Hepatocyte (in vitro differentiated cells): ENCODE measurements around the gene SNX4. TPM values are rescaled to one million over a fixed set of nuclear protein-coding genes. Genes with fewer than 3 reads are reported as not detected.

Source experiments
- DNase-seq: peaks from one replicate; pipeline ENCODE4 v3.0.0-alpha.2; 2016; ENCODE audit warnings: low spot score
- H2AFZ ChIP-seq: fragments of 200-600 bp; sonication (generic); 2 replicates; pipeline ENCODE4 v1.6.0; 2016; ENCODE audit warnings: antibody characterized with exemption, mild to moderate bottlenecking
- H3K27ac ChIP-seq: fragments of 200-600 bp; sonication (generic); 2 replicates; pipeline ENCODE4 v1.5.1; 2016; ENCODE audit warnings: mild to moderate bottlenecking
- H3K27me3 ChIP-seq: fragments of 200-600 bp; sonication (generic); 2 replicates; pipeline ENCODE4 v1.6.1; 2016
- H3K36me3 ChIP-seq: fragments of 200-600 bp; sonication (generic); replicated peaks from 2 replicates; pipeline ENCODE4 v1.5.1; 2016; ENCODE audit warnings: low read depth; ENCODE audit not compliant: insufficient read depth
- H3K4me1 ChIP-seq: fragments of 200-600 bp; sonication (generic); 2 replicates; pipeline ENCODE4 v1.5.1; 2016; ENCODE audit warnings: mild to moderate bottlenecking, moderate library complexity; ENCODE audit not compliant: insufficient read depth
- H3K4me2 ChIP-seq: fragments of 200-600 bp; sonication (generic); 2 replicates; pipeline ENCODE4 v1.6.0; 2016
- H3K4me3 ChIP-seq: fragments of 200-600 bp; sonication (generic); 2 replicates; pipeline ENCODE4 v1.5.1; 2016; ENCODE audit warnings: mild to moderate bottlenecking
- H3K79me2 ChIP-seq: fragments of 200-600 bp; sonication (generic); 2 replicates; pipeline ENCODE4 v1.6.0; 2017; ENCODE audit warnings: mild to moderate bottlenecking
- H3K9me2 ChIP-seq: fragments of 200-600 bp; sonication (generic); replicated peaks from 2 replicates; pipeline ENCODE4 v1.6.0; 2017; ENCODE audit warnings: mild to moderate bottlenecking; ENCODE audit not compliant: insufficient read depth
- H3K9me3 ChIP-seq: fragments of 200-600 bp; sonication (generic); 2 replicates; pipeline ENCODE4 v1.5.1; 2016; ENCODE audit warnings: low read depth, mild to moderate bottlenecking
- H4K20me1 ChIP-seq: fragments of 200-600 bp; sonication (generic); 2 replicates; pipeline ENCODE4 v1.6.0; 2016; ENCODE audit warnings: mild to moderate bottlenecking; ENCODE audit not compliant: insufficient read depth, poor library complexity, severe bottlenecking
- CTCF ChIP-seq: fragments of 200-600 bp; sonication (generic); IDR thresholded peaks from 2 replicates; pipeline ENCODE4 v1.5.1; 2016; ENCODE audit warnings: antibody characterized with exemption, mild to moderate bottlenecking; ENCODE audit not compliant: poor library complexity
- EZH2 ChIP-seq: fragments of 200-600 bp; sonication (generic); IDR thresholded peaks from 2 replicates; pipeline ENCODE4 v1.6.1; 2016; ENCODE audit warnings: antibody characterized with exemption, mild to moderate bottlenecking, borderline replicate concordance
- EZH2phosphoT487 ChIP-seq: fragments of 200-600 bp; sonication (generic); IDR thresholded peaks from one replicate; pipeline ENCODE4 v1.6.1; 2018; ENCODE audit warnings: antibody characterized with exemption, mild to moderate bottlenecking, low read depth, moderate library complexity; ENCODE audit not compliant: unreplicated experiment, severe bottlenecking
- WGBS: methylation state at CpG from one replicate; pipeline ENCODE4 v1.1.6; 2016; ENCODE audit warnings: low lambda C conversion rate; ENCODE audit errors: missing lambda C conversion rate; 5-methylcytosine and 5-hydroxymethylcytosine counted together
- polyA plus RNA-seq: library from polyadenylated mRNA; unstranded; fragments of >200 nt; fragmentation: Nextera tagmentation; extraction: Ambion mirVana; gene quantifications from 2 replicates; pipeline ENCODE4 v1.2.1, GENCODE V29; 2016
- total RNA-seq: library from RNA; depleted of rRNA; stranded (reverse); fragments of >200 nt; gene quantifications from 2 replicates; pipeline ENCODE4 v1.2.3, GENCODE V29; 2014

SNX4 gene
- total and polyA plus RNA-seq, 2 experiments from 2014 or later = 42.7 to 69.6 TPM

GRCh38 chr3:125478326-125478725 is 41.7 kb downstream of the SNX4 start:
- DNase-seq = no peak
- Histone ChIP-seq H4K20me1 (no peaks in the 10 kb centered on the region), H3K4me1 (no peaks in the 10 kb centered on the region), H3K4me2 (peak overlapping the region; percentile 11), H3K4me3 (no peak overlapping the region), H2AFZ (no peak overlapping the region), H3K79me2 (peaks cover 10% of the 10 kb centered on the region), H3K36me3 (no peaks in the 10 kb centered on the region), H3K9me3 (no peaks in the 10 kb centered on the region), H3K27ac (peak overlapping the region; percentile 46), H3K27me3 (no peaks in the 10 kb centered on the region), H3K9me2 (no peaks in the 10 kb centered on the region)
- WGBS = 70% methylated on average over 2 of the region's 2 CpGs
- no peak for TF ChIP-seq CTCF
- TF ChIP-seq EZH2 = no peak
- TF ChIP-seq EZH2phosphoT487 = no peak

DNA sequence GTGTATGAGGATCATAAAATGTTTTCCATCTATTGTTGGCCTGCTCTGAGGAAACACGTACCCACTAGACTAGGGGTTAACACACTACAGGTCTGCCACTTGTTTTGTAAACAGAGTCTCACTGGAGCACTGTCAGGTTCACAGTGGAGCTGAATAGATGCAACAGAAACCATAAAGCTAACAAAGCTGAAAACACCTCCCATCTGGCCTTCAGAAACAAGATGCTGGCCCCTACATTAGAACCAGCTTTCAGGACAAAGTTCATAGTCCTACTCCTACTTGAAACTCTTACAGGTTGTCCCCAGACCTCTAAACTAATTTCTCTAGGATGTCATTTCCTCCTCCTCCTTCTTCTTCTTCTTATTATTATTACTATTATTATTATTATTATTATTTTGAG is 42.3 kb downstream of the SNX4 start:
- Histone ChIP-seq H3K79me2 (peaks cover 10% of the 10 kb centered on the region), H3K4me3 (no peak overlapping the region), H2AFZ (no peak overlapping the region), H3K27me3 (no peaks in the 10 kb centered on the region), H3K9me2 (no peaks in the 10 kb centered on the region), H4K20me1 (no peaks in the 10 kb centered on the region), H3K9me3 (no peaks in the 10 kb centered on the region), H3K4me2 (peak overlapping the region; percentile 11), H3K27ac (peak overlapping the region; percentile 46), H3K36me3 (no peaks in the 10 kb centered on the region), H3K4me1 (no peaks in the 10 kb centered on the region)
- 83% methylated on average over 1 of the region's 1 CpG for WGBS
- TF ChIP-seq EZH2 (no peak), CTCF (no peak), EZH2phosphoT487 (no peak)
- DNase-seq = peak; percentile 5

- Histone ChIP-seq H3K27me3 (no peaks in the 10 kb centered on the region), H3K4me2 (no peak overlapping the region), H3K4me3 (no peak overlapping the region), H3K79me2 (peaks cover 5% of the 10 kb centered on the region), H3K36me3 (no peaks in the 10 kb centered on the region), H3K9me3 (no peaks in the 10 kb centered on the region), H3K4me1 (no peaks in the 10 kb centered on the region), H4K20me1 (no peaks in the 10 kb centered on the region), H3K9me2 (no peaks in the 10 kb centered on the region), H3K27ac (no peak overlapping the region), H2AFZ (no peak overlapping the region)
- 32% methylated on average over 1 of the region's 1 CpG for WGBS
- TF ChIP-seq CTCF (no peak), EZH2phosphoT487 (no peak), EZH2 (no peak)
- DNase-seq = no peak
These were observed 49.3 kb downstream of the SNX4 start for GRCh38 chr3:125470671-125471070.

DNA sequence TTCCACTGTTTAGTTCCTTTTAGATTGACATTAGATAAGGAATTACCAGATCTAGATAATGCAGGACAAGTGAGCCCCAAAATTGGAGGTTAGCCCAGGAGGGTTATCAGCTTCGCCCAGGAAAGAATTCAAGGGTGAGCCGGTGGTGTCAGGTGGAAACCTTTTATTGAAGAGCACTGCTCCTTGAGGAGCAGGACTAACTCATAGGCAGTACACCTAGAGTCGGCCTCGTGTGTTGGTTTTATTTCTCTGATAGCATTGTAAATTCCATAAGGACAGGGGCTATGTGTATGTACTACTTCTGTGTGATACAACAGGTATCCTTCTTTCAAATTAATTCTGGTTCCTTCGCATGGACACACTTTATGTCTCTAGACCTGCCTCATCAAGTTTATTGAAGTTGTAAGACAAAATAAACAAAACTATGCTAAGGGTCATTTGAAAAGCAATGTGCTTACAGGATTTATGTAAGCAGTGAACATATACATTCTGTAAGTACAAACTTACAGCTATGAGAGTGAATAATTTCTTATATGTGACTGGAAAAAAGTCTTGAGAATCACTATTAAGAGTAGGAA is 57.2 kb downstream of the SNX4 start:
- H3K79me2 ChIP-seq = no peaks in the 10 kb centered on the region
- no peaks in the 10 kb centered on the region for H3K27me3 ChIP-seq
- no peak overlapping the region for H3K4me2 ChIP-seq
- H3K9me2 ChIP-seq = no peaks in the 10 kb centered on the region
- no peak for DNase-seq
- peak overlapping the region; percentile 20 for H3K27ac ChIP-seq
- TF ChIP-seq EZH2phosphoT487 = no peak
- TF ChIP-seq CTCF = no peak
- no peak for TF ChIP-seq EZH2
- no peak overlapping the region for H2AFZ ChIP-seq
- no peak overlapping the region for H3K4me3 ChIP-seq
- H3K9me3 ChIP-seq = no peaks in the 10 kb centered on the region
- H3K4me1 ChIP-seq = peaks cover 11% of the 10 kb centered on the region
- H4K20me1 ChIP-seq = no peaks in the 10 kb centered on the region
- no peaks in the 10 kb centered on the region for H3K36me3 ChIP-seq
- 75% methylated on average over 5 of the region's 5 CpGs for WGBS
